Activated CD8-positive, alpha-beta memory T cell treated with anti-CD3 and anti-CD28 coated beads for 36 hours (primary cell): ENCODE data around the gene ANXA6. TPM values are rescaled to one million over a fixed set of nuclear protein-coding genes. Genes with fewer than 3 reads are reported as not detected.

Experiments used
- CTCF ChIA-PET: fragments of 350-600 bp; sonication (Branson Sonifier 250); formaldehyde crosslinking; loops from one replicate; lab custom pipeline; 2021; ENCODE audit warnings: antibody characterized with exemption; lab: Charles Lee
- POLR2A ChIA-PET: fragments of 350-600 bp; sonication (Branson Sonifier 250); formaldehyde crosslinking; loops from one replicate; lab custom pipeline; 2021; ENCODE audit warnings: antibody characterized with exemption; lab: Charles Lee
- total RNA-seq, 2 experiments: library from RNA; stranded (reverse); gene quantifications; one replicate each; pipeline ENCODE4 v1.2.3, GENCODE V29; 2021

The ANXA6 gene
- total RNA-seq, 2 experiments from 2014 or later = 480 to 490 TPM

DNA sequence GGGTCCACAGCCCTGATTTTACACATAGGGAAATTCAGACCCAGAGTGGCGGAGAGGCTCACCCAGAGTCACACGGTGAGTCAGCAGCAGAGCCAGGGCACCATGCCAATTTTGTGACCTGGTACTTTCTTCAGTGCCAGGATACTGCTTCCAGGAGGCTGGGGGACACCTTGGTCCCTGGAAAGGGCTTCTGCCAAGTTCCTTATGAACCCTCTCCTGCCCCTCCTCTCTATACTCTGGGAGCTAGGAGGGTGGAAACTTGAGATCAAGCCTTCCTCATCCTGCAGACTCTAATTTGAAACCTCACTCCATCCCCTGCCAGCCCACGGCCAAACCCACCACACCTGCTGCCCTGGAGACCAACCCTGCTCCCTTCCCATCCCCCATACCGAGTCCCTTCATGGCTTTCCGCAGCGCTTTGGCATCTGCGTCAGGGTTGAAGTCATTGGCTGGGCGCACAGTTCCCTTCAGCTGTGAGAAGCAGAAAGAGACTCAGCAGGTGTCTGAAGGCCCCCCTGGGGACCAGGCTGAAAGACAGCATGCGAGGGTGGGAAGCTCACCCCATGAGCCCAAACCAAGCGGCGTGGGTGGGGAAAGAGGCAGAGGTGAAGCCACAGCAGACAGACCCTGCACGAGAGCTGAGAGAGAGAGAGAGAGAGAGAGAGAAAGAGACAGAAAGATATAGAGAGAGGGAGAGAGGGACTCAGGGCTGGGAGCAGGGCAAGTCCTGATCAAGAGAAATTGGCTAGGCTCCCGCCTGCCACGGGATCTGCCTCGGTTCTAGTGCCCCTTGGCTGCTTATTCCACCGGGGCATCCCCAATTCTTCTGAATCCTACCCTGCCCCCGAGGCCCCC lies 33.5 kb downstream of the ANXA6 start:
- CTCF ChIA-PET = interaction anchor here (1.5 to 8.9 kb wide), 5 partner anchors 9 to 98 kb away, joined by 3 to 94 read pairs (median 41); no protein-coding TSS in a partner anchor
- POLR2A ChIA-PET = interaction anchor here (0.8 to 3.3 kb wide), 2 partner anchors 27 to 34 kb away, joined by 3 to 12 read pairs; partner anchors contain the start of gene ANXA6

DNA sequence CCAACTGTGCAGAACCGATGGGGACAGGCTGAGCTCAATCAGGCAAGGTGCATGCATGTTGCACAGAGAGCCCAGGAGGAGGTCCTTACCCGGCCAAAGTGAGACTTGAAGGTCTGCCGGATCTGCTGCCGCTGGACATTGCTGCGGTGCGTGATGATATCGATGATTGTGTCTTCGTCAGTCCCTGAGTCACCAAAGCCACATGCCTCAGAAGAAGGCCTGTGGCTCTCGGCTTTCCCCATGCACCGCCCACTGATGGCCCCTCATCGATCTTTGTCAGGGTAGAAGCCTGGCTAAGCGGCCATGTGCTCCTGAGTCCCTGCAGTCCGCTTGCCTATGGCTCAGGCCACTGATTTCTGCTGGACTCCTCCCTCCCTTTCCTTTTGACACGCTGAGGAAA lies 34.8 kb downstream of the ANXA6 start:
- ChIA-PET CTCF (interaction anchor here (5.4 kb wide), 1 partner anchor 43 kb away, joined by 94 read pairs; no protein-coding TSS in a partner anchor), POLR2A (no interaction called here)

DNA sequence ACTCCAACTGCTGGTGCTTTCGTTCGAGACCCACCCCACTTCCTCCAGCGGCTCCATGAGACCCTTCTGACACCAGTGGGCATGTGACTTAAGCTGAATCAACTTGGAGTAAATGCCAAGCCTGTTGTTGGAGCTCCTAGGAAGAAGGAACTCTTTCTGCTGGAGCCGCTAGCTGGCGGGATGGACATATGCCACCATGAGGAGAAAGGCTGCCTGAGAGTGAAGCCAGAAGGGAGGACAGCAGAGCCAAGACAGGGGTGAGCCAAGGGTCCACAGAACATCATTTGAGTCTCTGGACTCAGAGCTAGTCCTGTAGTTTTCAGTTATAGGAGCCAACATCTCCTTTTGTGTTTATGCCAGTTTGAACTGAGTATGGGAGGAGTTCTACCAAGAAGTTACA lies 35.9 kb downstream of the ANXA6 start:
- POLR2A ChIA-PET = no interaction called here

DNA sequence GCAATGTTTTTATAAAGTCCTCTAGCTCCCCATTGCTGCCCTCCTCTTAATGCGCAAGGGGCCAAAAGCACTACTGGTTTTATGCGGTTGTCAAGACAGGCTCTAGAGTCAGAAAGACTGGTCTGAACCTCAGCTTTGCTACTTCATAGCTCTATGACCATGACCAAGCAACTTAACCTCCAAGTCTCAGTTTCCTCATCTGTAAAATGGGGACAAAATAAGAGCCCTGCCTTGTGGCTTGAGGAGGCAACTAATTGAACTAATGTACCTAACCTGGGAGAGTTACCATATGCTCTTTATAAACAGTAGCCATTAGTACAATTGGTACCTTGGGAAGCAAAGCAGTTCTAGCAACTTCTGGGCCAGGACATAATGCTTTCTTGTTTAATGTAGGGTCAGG lies 36.5 kb downstream of the ANXA6 start:
- CTCF ChIA-PET = interaction anchor here (1.0 kb wide), 1 partner anchor 44 kb away, joined by 5 read pairs; no protein-coding TSS in a partner anchor
- POLR2A ChIA-PET = no interaction called here

More for the DNA sequence above, 35.9 kb downstream of the ANXA6 start:
- CTCF ChIA-PET = interaction anchor here (0.6 kb wide), 1 partner anchor 49 kb away, joined by 4 read pairs; no protein-coding TSS in a partner anchor

DNA sequence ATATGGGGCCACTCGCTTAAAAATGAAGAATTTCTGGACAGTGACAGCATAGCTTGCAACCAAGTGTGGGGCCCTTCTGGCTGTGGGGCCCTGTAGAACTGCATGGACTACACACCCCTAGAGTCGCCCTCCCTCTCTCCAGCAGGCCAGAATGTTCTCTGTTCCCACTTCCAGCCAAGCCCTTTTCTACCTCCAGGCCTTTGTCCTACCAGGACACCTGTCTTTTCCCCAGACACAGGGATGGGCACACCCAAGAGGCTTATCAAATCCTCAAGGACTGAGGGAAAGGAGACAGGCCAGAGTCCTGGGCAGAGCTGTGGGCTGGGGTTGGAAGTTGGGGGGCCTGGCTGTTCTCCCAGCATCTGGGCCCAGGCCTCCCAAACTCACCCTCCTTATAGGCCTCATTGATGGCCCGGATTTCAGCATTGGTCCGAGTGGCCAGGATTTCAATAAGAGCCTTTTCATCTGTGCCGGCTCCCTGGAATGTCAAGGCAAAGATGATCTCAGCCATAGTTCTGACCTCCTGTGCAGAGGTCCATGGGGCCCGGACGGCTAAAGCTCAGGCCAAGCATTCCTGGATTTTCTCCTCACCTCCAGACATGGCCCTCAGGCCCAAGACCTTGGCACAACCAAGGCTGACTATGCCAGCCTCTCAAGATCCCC lies 38.5 kb downstream of the ANXA6 start:
- POLR2A ChIA-PET = no interaction called here

DNA sequence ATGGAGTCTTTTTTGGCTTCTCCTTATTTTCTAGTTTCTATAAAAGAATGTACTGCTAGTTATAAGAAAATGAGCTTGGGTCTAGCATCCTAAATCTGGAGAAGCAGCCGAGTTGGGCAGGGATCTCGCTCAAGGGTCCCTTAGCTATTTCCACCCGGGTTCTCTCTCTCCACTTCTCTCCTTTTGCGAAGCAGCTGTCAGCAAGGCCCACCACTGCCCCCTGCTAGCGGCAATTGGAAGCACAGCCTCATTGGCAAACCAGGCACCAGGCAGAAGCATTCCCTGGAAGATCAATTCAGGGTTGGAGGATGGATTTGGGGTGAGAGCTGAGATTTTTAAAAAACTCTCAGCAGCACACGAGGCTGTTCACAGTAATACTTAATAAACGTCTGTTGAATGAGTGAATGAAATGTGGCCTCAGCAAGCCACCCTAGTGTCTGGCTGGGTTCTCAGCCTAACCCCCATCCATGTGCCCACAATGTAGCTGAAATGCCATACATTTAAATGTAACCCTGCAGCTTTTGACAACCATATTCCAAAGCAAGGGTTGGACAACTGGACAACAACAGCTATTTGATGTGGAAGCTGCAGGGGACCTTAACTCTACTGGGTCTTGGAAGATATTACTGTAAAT lies 42.2 kb downstream of the ANXA6 start:
- POLR2A ChIA-PET = no interaction called here
- CTCF ChIA-PET = interaction anchor here (0.6 to 9.2 kb wide), 34 partner anchors 9 to 657 kb away, joined by 3 to 122 read pairs (median 4); partner anchors contain the start of gene ANXA6

More for the DNA sequence above, 38.5 kb downstream of the ANXA6 start:
- CTCF ChIA-PET = interaction anchor here (0.5 to 9.2 kb wide), 2 partner anchors 67 kb away, joined by 3 to 122 read pairs; no protein-coding TSS in a partner anchor

DNA sequence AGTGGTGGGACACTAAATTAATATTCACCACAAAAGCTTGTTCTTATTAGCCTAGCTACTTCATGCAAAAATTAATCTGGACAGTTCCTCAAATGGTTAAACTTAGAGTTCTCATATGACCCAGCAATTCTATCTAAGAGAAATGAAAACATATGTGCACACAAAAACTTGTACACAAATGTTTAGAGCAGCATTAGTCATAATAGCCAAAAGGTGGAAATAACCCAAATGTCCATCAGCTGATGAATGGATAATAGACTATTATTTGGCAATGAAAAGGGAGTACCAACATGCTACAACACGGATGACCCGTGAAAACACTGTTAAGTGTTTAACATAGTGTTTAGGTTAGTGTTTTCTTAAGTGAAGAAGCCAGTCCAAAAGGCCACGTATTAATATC lies 43.9 kb downstream of the ANXA6 start:
- ChIA-PET CTCF (interaction anchor here (0.9 to 9.2 kb wide), 4 partner anchors 24 to 74 kb away, joined by 3 to 122 read pairs (median 4); no protein-coding TSS in a partner anchor), POLR2A (no interaction called here)

DNA sequence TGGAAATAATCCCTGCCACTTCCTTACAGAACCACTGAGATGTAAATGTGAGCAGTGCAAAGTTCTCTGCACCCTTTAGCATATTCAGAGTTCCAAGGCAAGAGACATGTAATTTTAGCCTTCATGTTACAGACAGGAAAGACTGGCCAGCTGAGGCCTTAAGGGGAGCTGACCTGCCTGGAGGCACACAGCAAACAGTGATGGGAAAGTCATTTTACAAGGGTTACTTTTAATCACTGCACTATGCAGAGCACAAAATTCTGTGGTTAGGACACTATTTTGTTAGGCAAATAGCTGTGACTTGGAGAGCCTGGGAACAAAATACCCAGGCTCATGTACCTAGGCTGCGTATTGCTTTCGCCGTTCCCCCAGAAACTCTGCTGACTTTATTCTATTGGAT lies 46.6 kb downstream of the ANXA6 start:
- POLR2A ChIA-PET = no interaction called here
- CTCF ChIA-PET = interaction anchor here (1.0 to 9.2 kb wide), 5 partner anchors 12 to 337 kb away, joined by 3 to 122 read pairs (median 3); partner anchors contain the start of gene SLC36A1

DNA sequence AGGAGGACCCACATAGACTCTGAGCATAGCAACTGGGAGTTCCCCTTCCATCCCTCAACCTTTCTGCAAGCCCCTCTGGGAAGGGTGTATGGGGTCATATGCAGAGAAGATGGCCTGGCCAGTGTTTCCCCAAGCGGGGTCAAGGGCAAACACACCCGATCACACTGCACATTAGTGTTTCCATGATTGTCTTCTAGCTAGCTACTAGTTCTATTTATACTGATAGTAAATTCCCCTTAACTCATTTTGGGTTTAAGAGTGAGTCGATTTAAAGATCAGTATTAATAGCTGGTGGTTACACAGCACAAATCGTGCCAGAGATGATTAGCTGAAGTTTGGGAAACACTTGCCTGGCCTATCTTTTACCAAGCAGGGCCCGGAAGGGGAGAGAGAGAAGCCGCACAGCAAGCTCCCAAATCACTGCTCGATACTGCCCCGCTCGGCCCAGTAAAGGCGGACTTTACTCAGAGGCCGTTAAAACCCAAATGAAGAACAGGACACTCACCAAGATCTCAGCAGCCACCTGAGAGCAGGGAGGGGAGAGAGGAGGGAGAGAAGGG lies 47.4 kb downstream of the ANXA6 start:
- CTCF ChIA-PET = interaction anchor here (0.6 to 9.2 kb wide), 7 partner anchors 11 to 337 kb away, joined by 3 to 122 read pairs (median 3); partner anchors contain the start of gene SLC36A1
- POLR2A ChIA-PET = no interaction called here

DNA sequence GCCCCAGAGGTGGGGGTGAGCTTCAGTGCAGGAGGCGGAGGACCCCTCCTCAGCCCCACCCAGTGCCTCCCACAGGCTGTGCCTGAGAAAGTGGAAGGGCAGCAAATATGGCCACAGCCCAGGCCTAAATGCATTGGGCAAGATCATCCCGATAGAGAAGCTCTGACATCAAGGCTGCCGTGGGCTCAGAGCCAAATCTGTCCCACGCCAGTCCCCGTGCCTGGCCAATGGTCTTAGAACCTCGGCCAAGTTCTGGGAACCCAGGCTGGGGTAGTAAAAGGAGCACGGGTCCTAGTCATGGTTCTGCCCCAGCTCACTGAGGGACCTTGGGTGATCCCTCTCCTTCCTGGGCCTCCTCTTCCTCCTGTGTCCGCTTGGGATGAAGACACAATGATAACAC lies 49.0 kb downstream of the ANXA6 start:
- ChIA-PET POLR2A (no interaction called here), CTCF (interaction anchor here (0.8 to 1.3 kb wide), 3 partner anchors 17 to 57 kb away, joined by 3 to 4 read pairs (median 3); no protein-coding TSS in a partner anchor)

DNA sequence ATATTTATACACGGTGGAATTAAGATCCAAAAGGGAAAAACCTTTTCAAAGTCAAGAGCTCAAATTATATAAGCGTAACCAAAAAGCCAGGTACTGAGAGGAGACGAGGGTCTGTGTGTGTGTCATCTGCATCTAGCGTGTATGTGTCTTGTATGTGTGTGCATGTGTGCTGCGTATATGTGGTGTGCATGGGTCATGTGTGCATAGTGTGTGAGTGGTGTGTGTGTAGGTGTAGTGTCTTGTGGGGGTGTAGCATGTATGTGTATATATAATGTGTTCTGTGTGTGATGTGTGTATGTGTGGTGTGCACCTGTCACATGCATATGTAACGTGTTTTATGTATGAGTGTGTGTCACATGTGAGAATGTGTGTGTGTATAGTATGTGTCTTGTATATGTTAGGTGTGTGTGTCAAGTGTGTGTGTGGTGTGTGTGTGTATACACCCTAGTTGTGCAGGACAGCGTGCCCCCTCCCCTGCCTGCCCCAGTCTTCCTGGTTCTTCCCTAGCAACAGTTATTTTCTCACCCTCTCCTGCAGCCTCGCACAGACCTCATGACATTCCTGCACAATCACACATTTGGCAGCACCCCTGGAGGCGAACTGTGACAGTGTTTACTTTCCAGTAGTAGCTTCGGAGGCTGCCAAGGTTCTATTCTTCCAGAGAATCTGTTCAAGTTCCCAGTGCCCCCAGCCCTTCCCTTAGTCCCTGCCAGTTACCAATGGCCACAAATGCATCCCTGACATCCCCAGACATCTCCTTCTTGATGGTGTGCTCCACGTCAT lies 49.6 kb downstream of the ANXA6 start:
- ChIA-PET POLR2A (no interaction called here), CTCF (interaction anchor here (0.8 to 1.3 kb wide), 2 partner anchors 18 to 57 kb away, joined by 3 to 4 read pairs; no protein-coding TSS in a partner anchor)

DNA sequence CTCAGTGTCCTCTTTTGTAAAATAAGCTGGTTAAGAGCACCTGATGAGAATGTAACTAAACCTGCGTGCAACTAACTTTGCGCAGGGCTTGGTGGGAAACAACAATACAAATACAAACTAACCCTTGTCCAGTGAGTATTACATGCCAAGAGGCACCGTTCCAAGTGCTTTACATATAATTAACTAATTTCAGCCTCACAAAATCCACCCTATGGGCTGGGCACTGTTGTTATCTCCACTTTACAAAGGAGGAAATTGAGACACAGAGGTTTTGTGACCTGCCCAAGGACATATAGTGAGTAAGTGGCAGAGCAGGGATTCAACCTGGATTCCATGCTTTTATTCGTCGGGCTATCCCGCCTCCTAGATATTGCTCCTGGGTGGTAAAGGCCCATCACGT lies 50.5 kb downstream of the ANXA6 start:
- ChIA-PET CTCF (interaction anchor here (1.7 to 2.0 kb wide), 2 partner anchors 8 to 19 kb away, joined by 7 to 8 read pairs; no protein-coding TSS in a partner anchor), POLR2A (no interaction called here)

DNA sequence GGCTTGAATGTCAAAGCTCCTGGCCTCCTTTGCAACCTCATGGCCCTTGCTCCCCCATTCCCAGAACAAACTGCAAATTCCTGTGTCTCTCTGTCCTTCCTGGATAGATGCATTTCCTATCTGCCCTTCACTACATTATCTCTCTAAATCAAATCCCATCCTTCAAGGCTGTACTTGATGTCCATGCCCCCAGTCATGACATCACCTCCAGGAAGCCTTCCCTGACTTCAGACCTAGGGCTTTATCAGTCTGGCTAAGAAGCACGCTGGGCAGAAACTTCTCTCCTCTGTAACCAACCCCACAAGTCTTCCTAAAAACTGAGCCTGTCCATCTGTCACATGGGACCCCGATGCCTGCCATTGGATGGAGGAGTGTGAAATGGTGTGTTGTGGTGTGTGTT lies 51.1 kb downstream of the ANXA6 start:
- POLR2A ChIA-PET = no interaction called here

DNA sequence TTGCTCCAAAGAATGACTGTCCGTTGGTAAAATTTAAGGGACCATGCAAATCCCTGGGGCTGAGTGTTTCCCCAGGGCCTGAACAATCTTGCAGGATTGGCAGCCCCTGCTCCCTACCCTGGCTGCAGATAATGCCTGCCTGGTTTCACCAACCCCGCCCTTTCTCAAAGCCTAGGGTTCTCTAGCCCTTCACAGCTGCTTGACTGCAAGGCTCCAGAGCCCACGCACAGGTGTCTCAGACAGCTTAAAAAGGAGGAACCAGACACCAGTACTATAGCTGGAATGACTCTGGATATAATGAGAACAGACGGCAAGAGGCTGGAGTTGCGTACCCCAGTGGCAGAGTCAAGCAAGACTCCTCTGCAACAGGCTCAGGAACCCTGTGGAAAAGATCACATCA lies 51.5 kb downstream of the ANXA6 start:
- CTCF ChIA-PET = interaction anchor here (1.7 to 2.0 kb wide), 2 partner anchors 9 to 20 kb away, joined by 7 to 8 read pairs; no protein-coding TSS in a partner anchor
- POLR2A ChIA-PET = no interaction called here

More for the DNA sequence above, 51.1 kb downstream of the ANXA6 start:
- CTCF ChIA-PET = interaction anchor here (1.7 to 2.0 kb wide), 2 partner anchors 9 to 20 kb away, joined by 7 to 8 read pairs; no protein-coding TSS in a partner anchor

DNA sequence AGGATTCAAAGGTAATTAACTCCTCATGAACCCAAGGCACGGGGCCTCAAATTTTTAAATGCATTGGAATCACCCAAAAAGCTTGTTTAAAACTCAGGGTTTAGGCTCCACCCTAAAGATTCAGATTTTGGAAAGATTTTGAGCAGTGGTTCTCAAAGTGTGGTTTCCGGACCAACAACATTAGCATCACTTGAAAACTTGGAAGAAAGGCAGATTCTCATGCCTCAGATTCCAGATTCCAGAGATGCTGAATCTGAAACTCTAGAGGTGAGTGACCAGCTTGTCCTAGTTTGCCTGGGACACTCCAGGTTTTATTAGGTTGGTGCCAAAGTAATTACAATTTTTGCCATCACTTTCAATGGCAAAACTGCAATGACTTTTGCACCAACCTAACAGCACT lies 52.0 kb downstream of the ANXA6 start:
- ChIA-PET CTCF (interaction anchor here (1.7 to 2.0 kb wide), 2 partner anchors 10 to 21 kb away, joined by 7 to 8 read pairs; no protein-coding TSS in a partner anchor), POLR2A (no interaction called here)

DNA sequence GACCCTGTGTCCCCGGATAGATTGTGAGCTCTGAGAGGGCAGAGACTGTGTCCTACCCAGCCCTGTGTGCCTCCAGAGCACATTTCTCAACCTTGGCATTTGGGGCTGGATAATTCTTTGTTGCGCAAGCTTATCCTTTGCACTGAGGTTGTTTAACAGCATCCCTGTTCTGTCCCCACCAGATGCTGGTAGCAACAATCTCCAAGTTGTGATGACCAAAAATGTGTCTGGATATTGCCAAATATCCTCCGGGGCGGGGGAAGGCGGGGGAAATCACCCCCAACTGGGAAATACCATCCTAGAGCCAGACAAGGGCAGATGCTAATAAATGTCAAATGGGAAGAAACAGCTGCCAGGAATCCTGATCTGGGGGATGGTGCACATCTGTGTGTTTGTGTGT lies 52.8 kb downstream of the ANXA6 start:
- POLR2A ChIA-PET = no interaction called here

DNA sequence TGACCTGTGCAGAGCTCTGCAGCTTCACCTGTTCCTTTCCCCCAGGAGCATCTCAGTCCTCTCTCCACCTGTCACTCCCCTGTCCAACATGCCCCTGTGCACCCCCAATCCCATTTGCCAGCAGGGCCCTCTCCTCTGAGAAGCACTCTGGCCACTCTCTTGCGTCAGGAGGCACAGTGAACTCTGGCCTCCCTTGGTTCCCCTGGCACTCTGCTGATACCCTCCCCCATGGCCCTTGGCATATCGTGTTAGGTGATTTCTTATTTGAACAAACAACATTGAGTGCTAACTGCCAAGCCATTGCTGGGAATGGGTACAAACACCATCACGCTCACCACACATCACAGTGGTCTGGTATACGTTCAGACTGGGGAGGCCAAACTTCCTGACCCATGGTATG lies 55.8 kb downstream of the ANXA6 start:
- POLR2A ChIA-PET = no interaction called here
- CTCF ChIA-PET = interaction anchor here (1.0 to 1.3 kb wide), 2 partner anchors 13 to 51 kb away, joined by 3 to 6 read pairs; no protein-coding TSS in a partner anchor

More for the DNA sequence above, 52.8 kb downstream of the ANXA6 start:
- CTCF ChIA-PET = no interaction called here
